Right atrium auricular region (tissue), 2 donors: Measurements from ENCODE around the gene CLASP2. TPM values are rescaled to one million over a fixed set of nuclear protein-coding genes. Genes with fewer than 3 reads are reported as not detected.

Experiments used
- DNase-seq: peaks from one replicate; pipeline ENCODE4 v3.0.0-alpha.2; 2019; ENCODE audit warnings: low spot score
- H3K27ac ChIP-seq, 2 donors: fragments of 200-600 bp; sonication (generic); 1 replicate in 1 of 2; 2 replicates in 1 of 2; pipeline ENCODE4 v1.5.1; 2016 to 2019
- H3K27me3 ChIP-seq, 2 donors: fragments of 200-600 bp; sonication (generic); one replicate each; pipeline versions ENCODE4 v1.5.1 to v1.6.0; 2017 to 2019
- H3K36me3 ChIP-seq: fragments of 200-600 bp; sonication (generic); one replicate; pipeline ENCODE4 v1.5.1; 2016
- H3K4me1 ChIP-seq, 2 donors: fragments of 200-600 bp; sonication (generic); one replicate each; pipeline versions ENCODE4 v1.5.1 to v1.6.0; 2017 to 2019
- H3K4me3 ChIP-seq, 2 donors: fragments of 200-600 bp; sonication (generic); 1 replicate in 1 of 2; 2 replicates in 1 of 2; pipeline ENCODE4 v1.5.1; 2017 to 2019; ENCODE audit warnings: mild to moderate bottlenecking in 1 of 2, moderate library complexity in 1 of 2
- H3K9me3 ChIP-seq, 2 donors: fragments of 200-600 bp; sonication (generic); one replicate each; pipeline ENCODE4 v1.5.1; 2019
- total RNA-seq, 2 donors: library from RNA; depleted of rRNA; stranded (reverse); fragments of >200 nt; gene quantifications; one replicate each; pipeline ENCODE4 v1.1.0, GENCODE V29; 2016
- TF ChIP-seq, protein P1 (sequence below), 2 donors: fragments of 200-600 bp; sonication (generic); IDR thresholded peaks; one replicate each; pipeline ENCODE4 v1.5.1; 2019; ENCODE audit warnings: antibody characterized with exemption in 2 of 2

Gene CLASP2
- total RNA-seq, 2 donors from 2014 or later, result 32.3 to 71.8 TPM

DNA sequence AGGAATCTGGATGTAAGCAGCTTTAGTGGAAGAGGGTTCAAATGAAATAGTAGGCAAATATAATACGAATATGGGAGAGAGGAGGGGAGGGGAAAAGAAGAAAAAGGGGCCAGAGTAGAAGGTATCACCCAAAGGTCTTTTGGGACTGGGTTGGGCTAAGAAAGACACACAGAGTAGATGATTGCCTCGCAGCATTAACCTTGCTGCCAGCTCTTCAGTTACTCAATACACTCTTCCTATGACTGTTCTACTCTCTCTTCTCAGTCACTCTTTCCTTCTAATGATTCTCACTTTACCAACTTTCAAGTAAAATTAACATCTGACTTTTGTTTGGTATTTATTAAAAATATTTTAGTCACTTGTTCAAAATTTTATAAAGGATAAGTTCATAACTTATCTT is 52.8 kb downstream of the CLASP2 start:
- no peaks in the 10 kb centered on the region for H3K9me3 ChIP-seq
- H3K27ac ChIP-seq, result no peak overlapping the region
- no peaks in the 10 kb centered on the region for H3K27me3 ChIP-seq
- H3K4me3 ChIP-seq, result no peak overlapping the region
- no peak for DNase-seq
- TF ChIP-seq, protein P1, sequence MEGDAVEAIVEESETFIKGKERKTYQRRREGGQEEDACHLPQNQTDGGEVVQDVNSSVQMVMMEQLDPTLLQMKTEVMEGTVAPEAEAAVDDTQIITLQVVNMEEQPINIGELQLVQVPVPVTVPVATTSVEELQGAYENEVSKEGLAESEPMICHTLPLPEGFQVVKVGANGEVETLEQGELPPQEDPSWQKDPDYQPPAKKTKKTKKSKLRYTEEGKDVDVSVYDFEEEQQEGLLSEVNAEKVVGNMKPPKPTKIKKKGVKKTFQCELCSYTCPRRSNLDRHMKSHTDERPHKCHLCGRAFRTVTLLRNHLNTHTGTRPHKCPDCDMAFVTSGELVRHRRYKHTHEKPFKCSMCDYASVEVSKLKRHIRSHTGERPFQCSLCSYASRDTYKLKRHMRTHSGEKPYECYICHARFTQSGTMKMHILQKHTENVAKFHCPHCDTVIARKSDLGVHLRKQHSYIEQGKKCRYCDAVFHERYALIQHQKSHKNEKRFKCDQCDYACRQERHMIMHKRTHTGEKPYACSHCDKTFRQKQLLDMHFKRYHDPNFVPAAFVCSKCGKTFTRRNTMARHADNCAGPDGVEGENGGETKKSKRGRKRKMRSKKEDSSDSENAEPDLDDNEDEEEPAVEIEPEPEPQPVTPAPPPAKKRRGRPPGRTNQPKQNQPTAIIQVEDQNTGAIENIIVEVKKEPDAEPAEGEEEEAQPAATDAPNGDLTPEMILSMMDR (IDR thresholded peaks at IDR 0.05), result no peak
- peaks cover 0 to 3% of the 10 kb centered on the region in 2 donors for H3K4me1 ChIP-seq
- H3K36me3 ChIP-seq, result no peaks in the 10 kb centered on the region

DNA sequence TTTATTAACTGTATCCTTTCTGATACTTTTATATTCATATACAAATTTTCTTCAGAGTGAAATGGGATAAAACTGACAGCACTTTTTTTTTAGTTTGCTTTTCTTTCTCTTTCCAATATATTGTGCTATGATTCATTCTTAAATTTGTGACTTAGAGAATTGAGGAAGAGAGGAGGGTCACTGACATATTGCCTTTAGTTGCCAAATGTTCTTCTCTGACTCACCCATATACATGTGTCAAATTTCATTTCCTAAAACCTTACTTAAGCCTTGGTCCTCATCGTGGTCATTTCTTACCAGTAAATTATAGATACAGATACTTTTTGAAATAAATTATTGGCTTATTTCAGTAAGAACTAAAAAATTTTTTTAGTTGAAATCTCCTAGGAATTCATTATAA is 53.9 kb downstream of the CLASP2 start:
- Histone ChIP-seq H3K27me3 (no peaks in the 10 kb centered on the region), H3K27ac (no peak overlapping the region), H3K9me3 (no peaks in the 10 kb centered on the region), H3K4me1 (peaks cover 0 to 12% of the 10 kb centered on the region in 2 donors), H3K36me3 (no peaks in the 10 kb centered on the region), H3K4me3 (no peak overlapping the region)
- TF ChIP-seq, protein P1 (IDR thresholded peaks at IDR 0.05), result no peak
- no peak for DNase-seq

DNA sequence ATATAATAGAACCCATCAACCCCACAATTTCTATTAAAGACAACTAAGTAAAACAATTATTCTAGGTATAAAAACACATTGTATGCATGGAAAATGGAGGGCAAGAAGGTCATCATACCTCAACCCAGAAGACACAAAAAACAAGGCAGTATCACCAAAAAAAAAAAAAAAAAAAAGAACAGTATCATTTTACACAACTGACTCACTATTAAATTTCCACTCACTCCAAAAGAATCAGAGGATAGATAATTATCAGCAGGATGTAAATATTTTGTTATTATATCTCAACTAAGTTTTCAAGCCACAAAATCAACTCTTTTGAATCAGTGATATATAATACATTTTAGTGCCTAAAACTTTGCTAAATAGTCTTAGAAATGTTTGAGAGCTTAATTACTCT is 55.0 kb downstream of the CLASP2 start:
- Histone ChIP-seq H3K27ac (no peak overlapping the region), H3K27me3 (no peaks in the 10 kb centered on the region), H3K36me3 (no peaks in the 10 kb centered on the region), H3K9me3 (no peaks in the 10 kb centered on the region), H3K4me1 (peaks cover 2 to 21% of the 10 kb centered on the region in 2 donors), H3K4me3 (no peak overlapping the region)
- TF ChIP-seq, protein P1 (IDR thresholded peaks at IDR 0.05), result no peak
- DNase-seq, result no peak

DNA sequence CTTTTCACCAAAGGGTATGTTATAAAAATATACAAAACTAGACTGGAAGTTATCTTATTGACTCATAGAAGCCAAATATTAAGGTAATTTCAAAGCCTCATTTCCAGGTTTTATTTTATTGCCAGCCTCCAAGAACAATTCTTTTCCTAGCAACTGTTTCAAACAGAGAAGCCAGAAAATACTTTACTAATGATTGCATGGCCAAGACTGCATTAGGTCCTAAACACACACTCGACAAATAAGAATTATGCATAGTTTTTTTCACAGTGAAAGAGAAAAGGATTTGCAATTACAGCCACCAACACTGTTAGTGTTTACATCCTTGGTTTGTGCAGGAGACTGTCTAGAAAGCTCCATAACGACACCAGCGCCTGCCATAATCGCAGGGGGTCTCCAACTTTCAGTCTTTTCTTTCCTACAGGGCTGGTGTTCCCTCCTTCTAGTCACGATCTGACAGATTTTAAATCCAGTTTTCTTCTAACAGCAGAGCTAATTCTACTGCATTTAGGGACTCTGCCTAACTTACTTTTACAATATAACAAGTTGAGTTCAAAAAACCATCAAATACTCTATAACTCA is 58.1 kb downstream of the CLASP2 start:
- TF ChIP-seq, protein P1 (IDR thresholded peaks at IDR 0.05), result no peak
- Histone ChIP-seq H3K9me3 (no peaks in the 10 kb centered on the region), H3K27me3 (no peaks in the 10 kb centered on the region), H3K4me3 (peak overlapping the region; percentile 45 to 53), H3K4me1 (peaks cover 2 to 28% of the 10 kb centered on the region in 2 donors), H3K36me3 (no peaks in the 10 kb centered on the region), H3K27ac (peak overlapping the region; percentile 75 to 86)
- DNase-seq, result no peak

DNA sequence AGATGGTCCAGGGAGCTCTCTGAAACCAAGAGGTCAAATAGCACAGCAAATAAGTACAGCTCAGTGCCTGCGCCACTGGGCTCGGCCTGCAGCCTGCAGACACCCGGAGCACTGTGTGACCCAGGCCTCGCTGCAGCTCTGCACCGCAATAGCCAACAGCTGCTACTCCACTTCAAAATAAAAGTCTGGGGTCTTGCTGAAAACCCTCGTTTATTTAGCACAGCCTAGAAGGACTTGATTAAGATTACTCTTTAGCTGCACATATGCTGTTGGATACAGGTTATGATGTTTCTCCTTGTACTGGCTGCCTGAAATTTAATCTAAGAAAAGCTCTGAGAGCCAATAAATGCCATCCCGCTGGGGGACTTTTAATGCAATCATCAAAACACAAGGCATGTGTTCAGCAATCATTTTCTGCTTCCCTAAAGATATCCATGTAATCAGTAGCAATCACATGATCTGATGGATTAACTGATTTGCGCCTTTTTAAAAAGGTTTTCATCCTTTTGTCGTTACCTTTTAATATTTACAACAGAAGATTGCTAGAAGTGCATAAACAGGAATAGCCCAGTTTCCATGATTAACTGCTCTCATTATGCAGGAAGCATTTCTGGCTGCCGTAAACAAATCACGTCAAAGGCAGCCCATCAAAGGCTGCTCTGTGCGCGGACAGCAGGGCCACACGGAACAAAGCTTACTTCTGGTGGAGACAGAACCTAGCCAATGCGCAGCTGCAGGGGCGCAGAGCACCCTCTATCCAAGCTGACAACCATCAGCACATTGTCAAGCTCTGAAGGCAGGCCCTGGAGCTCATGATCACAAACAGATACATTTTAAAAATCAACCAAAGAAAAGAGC is 58.8 kb downstream of the CLASP2 start:
- TF ChIP-seq, protein P1 (IDR thresholded peaks at IDR 0.05), result peak in 1 of 2 donors; percentile 14
- Histone ChIP-seq H3K27ac (peak overlapping the region; percentile 75 to 86), H3K27me3 (no peaks in the 10 kb centered on the region), H3K36me3 (no peaks in the 10 kb centered on the region), H3K4me3 (peak overlapping the region; percentile 45 to 53), H3K9me3 (no peaks in the 10 kb centered on the region), H3K4me1 (peaks cover 2 to 28% of the 10 kb centered on the region in 2 donors)
- peak; percentile 68 for DNase-seq
